HFFc6 (cell line): ENCODE data around the gene OAS3. TPM values are rescaled to one million over a fixed set of nuclear protein-coding genes. Genes with fewer than 3 reads are reported as not detected.

Source experiments
- DNase-seq: peaks from one replicate; pipeline ENCODE4 v3.0.0-alpha.2; 2018
- H3K27ac Mint-ChIP-seq: 2 replicates; pipeline ENCODE4 v1.8.0; 2020; ENCODE audit warnings: mild to moderate bottlenecking, mixed read lengths
- H3K27me3 Mint-ChIP-seq: 2 replicates; pipeline ENCODE4 v1.8.0; 2021; ENCODE audit warnings: mild to moderate bottlenecking, moderate library complexity, mixed read lengths; ENCODE audit not compliant: insufficient read depth
- H3K36me3 Mint-ChIP-seq: 2 replicates; pipeline ENCODE4 v1.8.0; 2021; ENCODE audit warnings: low read depth, mixed read lengths
- H3K4me1 Mint-ChIP-seq: 2 replicates; pipeline ENCODE4 v1.8.0; 2020; ENCODE audit warnings: low read depth, mixed read lengths
- H3K4me3 Mint-ChIP-seq: 2 replicates; pipeline ENCODE4 v1.8.0; 2020; ENCODE audit warnings: mild to moderate bottlenecking, moderate library complexity, mixed read lengths
- H3K9me3 Mint-ChIP-seq: 2 replicates; pipeline ENCODE4 v1.8.0; 2020; ENCODE audit warnings: mild to moderate bottlenecking, mixed read lengths
- CTCF ChIP-seq: fragments of 200-600 bp; sonication (generic); IDR thresholded peaks from 2 replicates; pipeline ENCODE4 v1.5.0; 2021; ENCODE audit warnings: antibody characterized with exemption, mild to moderate bottlenecking
- total RNA-seq, 6 experiments: library from RNA; stranded (reverse); fragmentation: NEBNext Ultra II Directional; extraction: Animal tissue kit (Norgen Biotek cat#: 25700); gene quantifications; 2 replicates in 1 of 6; 3 replicates in 5 of 6; pipeline ENCODE4 v1.2.3, GENCODE V29; 2021

Gene OAS3
- total RNA-seq, 6 experiments from 2014 or later, result 3.3 to 11.3 (median 9.0) TPM

GRCh38 chr12:112928978-112929377 lies 9.3 kb upstream of the OAS3 start:
- Mint-ChIP-seq H3K9me3 (no peaks in the 10 kb centered on the region), H3K4me3 (no peak overlapping the region), H3K27ac (no peak overlapping the region), H3K4me1 (no peaks in the 10 kb centered on the region), H3K36me3 (no peaks in the 10 kb centered on the region), H3K27me3 (peaks cover 2% of the 10 kb centered on the region)
- DNase-seq, result no peak
- no peak for TF ChIP-seq CTCF

GRCh38 chr12:112929715-112930114 lies 8.6 kb upstream of the OAS3 start:
- H3K27ac Mint-ChIP-seq, result no peak overlapping the region
- no peak overlapping the region for H3K4me3 Mint-ChIP-seq

GRCh38 chr12:112930350-112930749 lies 7.9 kb upstream of the OAS3 start:
- H3K36me3 Mint-ChIP-seq, result no peaks in the 10 kb centered on the region
- TF ChIP-seq CTCF, result no peak
- DNase-seq, result no peak
- no peaks in the 10 kb centered on the region; the same call in none of the 2 replicates for H3K27me3 Mint-ChIP-seq
- no peaks in the 10 kb centered on the region for H3K4me1 Mint-ChIP-seq
- no peak overlapping the region for H3K27ac Mint-ChIP-seq
- no peak overlapping the region for H3K4me3 Mint-ChIP-seq
- no peaks in the 10 kb centered on the region for H3K9me3 Mint-ChIP-seq

More at GRCh38 chr12:112929715-112930114, 8.6 kb upstream of the OAS3 start:
- no peak for DNase-seq
- Mint-ChIP-seq H3K9me3 (no peaks in the 10 kb centered on the region), H3K27me3 (peaks cover 2% of the 10 kb centered on the region), H3K4me1 (no peaks in the 10 kb centered on the region), H3K36me3 (no peaks in the 10 kb centered on the region)
- no peak for TF ChIP-seq CTCF

- Mint-ChIP-seq H3K27me3 (no peaks in the 10 kb centered on the region; the same call in none of the 2 replicates), H3K9me3 (no peaks in the 10 kb centered on the region), H3K4me3 (no peak overlapping the region), H3K27ac (no peak overlapping the region), H3K36me3 (no peaks in the 10 kb centered on the region), H3K4me1 (no peaks in the 10 kb centered on the region)
- TF ChIP-seq CTCF, result no peak
- no peak for DNase-seq
Measured at GRCh38 chr12:112932485-112933128, 5.7 kb upstream of the OAS3 start.

- no peak overlapping the region for H3K4me3 Mint-ChIP-seq
- H3K36me3 Mint-ChIP-seq, result no peaks in the 10 kb centered on the region
- H3K27me3 Mint-ChIP-seq, result no peaks in the 10 kb centered on the region; the same call in none of the 2 replicates
- no peak for TF ChIP-seq CTCF
- no peaks in the 10 kb centered on the region for H3K9me3 Mint-ChIP-seq
- no peak overlapping the region for H3K27ac Mint-ChIP-seq
- no peak for DNase-seq
- peaks cover 5% of the 10 kb centered on the region for H3K4me1 Mint-ChIP-seq
Measured at GRCh38 chr12:112933129-112933505, 5.2 kb upstream of the OAS3 start.
